Loucy (cell line): ENCODE measurements around the gene CNOT2.

Experiments
- H2AFZ ChIP-seq: fragments of 200-600 bp; sonication (generic); 2 replicates; pipeline ENCODE4 v1.6.0; 2016; ENCODE audit warnings: antibody characterized with exemption, mild to moderate bottlenecking, low read length, moderate library complexity
- H3F3A ChIP-seq: fragments of 200-600 bp; 2 replicates; pipeline ENCODE4 v1.6.0; 2016; ENCODE audit warnings: antibody characterized with exemption, low read depth, mild to moderate bottlenecking
- H3K27me3 ChIP-seq: fragments of 200-600 bp; sonication (generic); 2 replicates; pipeline ENCODE4 v1.6.1; 2014; ENCODE audit warnings: low read length, mild to moderate bottlenecking; ENCODE audit not compliant: insufficient read depth, poor library complexity, severe bottlenecking
- H3K36me3 ChIP-seq: fragments of 200-600 bp; sonication (generic); 2 replicates; pipeline ENCODE4 v1.6.1; 2016; ENCODE audit warnings: low read length; ENCODE audit not compliant: insufficient read depth
- H3K4me1 ChIP-seq: fragments of 200-600 bp; sonication (generic); 2 replicates; pipeline ENCODE4 v1.5.1; 2014; ENCODE audit warnings: low read length, mild to moderate bottlenecking; ENCODE audit not compliant: insufficient read depth, poor library complexity, severe bottlenecking
- H3K4me2 ChIP-seq: fragments of 200-600 bp; sonication (generic); 2 replicates; pipeline ENCODE4 v1.6.0; 2014; ENCODE audit warnings: antibody characterized with exemption, low read length, low read depth, mild to moderate bottlenecking; ENCODE audit not compliant: poor library complexity, severe bottlenecking
- H3K4me3 ChIP-seq: fragments of 200-600 bp; sonication (generic); 2 replicates; pipeline ENCODE4 v1.5.1; 2014; ENCODE audit warnings: low read length, mild to moderate bottlenecking, mixed read lengths; ENCODE audit not compliant: poor library complexity, severe bottlenecking
- H3K79me2 ChIP-seq: fragments of 200-600 bp; sonication (generic); 2 replicates; pipeline ENCODE4 v1.6.1; 2014; ENCODE audit warnings: low read length; ENCODE audit not compliant: insufficient read depth
- H3K9ac ChIP-seq: fragments of 200-600 bp; sonication (generic); 2 replicates; pipeline ENCODE4 v1.6.0; 2014; ENCODE audit warnings: mild to moderate bottlenecking, low read depth, low read length, moderate library complexity; ENCODE audit not compliant: poor library complexity, severe bottlenecking
- H3K9me2 ChIP-seq: fragments of 200-600 bp; sonication (generic); replicated peaks from 2 replicates; pipeline ENCODE4 v1.6.1; 2016; ENCODE audit warnings: low read depth, low read length, mixed read lengths
- H3K9me3 ChIP-seq: fragments of 200-600 bp; sonication (generic); 2 replicates; pipeline ENCODE4 v1.6.1; 2014; ENCODE audit warnings: mild to moderate bottlenecking, antibody characterized with exemption, low read length, low read depth; ENCODE audit not compliant: insufficient read depth
- H4K20me1 ChIP-seq: fragments of 200-600 bp; sonication (generic); 2 replicates; pipeline ENCODE4 v1.6.0; 2014; ENCODE audit warnings: antibody characterized with exemption, low read length, mild to moderate bottlenecking; ENCODE audit not compliant: insufficient read depth, poor library complexity, severe bottlenecking
- CTCF ChIP-seq: fragments of 200-600 bp; sonication (generic); conservative IDR thresholded peaks from 2 replicates; pipeline ENCODE4 v1.5.1; 2014; ENCODE audit warnings: mild to moderate bottlenecking, antibody characterized with exemption, low read length
- EZH2phosphoT487 ChIP-seq: fragments of 200-600 bp; IDR thresholded peaks from 2 replicates; pipeline ENCODE4 v1.6.1; 2018; ENCODE audit warnings: antibody characterized with exemption, mild to moderate bottlenecking, moderate library complexity, borderline replicate concordance

CNOT2 gene

GRCh38 chr12:70241845-70242244, 1.4 kb upstream of the CNOT2 start:
- Histone ChIP-seq H3K4me1 (peaks cover 52% of the 10 kb centered on the region), H3K79me2 (peaks cover 72% of the 10 kb centered on the region), H3K4me3 (peak overlapping the region; percentile 98), H3K36me3 (peaks cover 7% of the 10 kb centered on the region; the same call in 1 of the 2 replicates), H3K9me2 (no peaks in the 10 kb centered on the region), H3K9me3 (no peaks in the 10 kb centered on the region), H4K20me1 (peaks cover 49% of the 10 kb centered on the region), H2AFZ (no peak overlapping the region), H3K4me2 (peak overlapping the region; percentile 86), H3K9ac (peak overlapping the region; percentile 94), H3K27me3 (no peaks in the 10 kb centered on the region), H3F3A (no peaks in the 10 kb centered on the region)
- TF ChIP-seq EZH2phosphoT487 (no peak), CTCF (no peak)

- peaks cover 88% of the 10 kb centered on the region for H3K79me2 ChIP-seq
- peak overlapping the region; percentile 67; the same call in 1 of the 2 replicates for H2AFZ ChIP-seq
- H3K27me3 ChIP-seq: no peaks in the 10 kb centered on the region
- H3F3A ChIP-seq: no peaks in the 10 kb centered on the region
- peaks cover 69% of the 10 kb centered on the region for H3K4me1 ChIP-seq
- H3K36me3 ChIP-seq: peaks cover 7% of the 10 kb centered on the region; the same call in 1 of the 2 replicates
- peak overlapping the region; percentile 94 for H3K9ac ChIP-seq
- no peaks in the 10 kb centered on the region for H3K9me3 ChIP-seq
- TF ChIP-seq EZH2phosphoT487 (no peak), CTCF (no peak)
- H3K9me2 ChIP-seq: no peaks in the 10 kb centered on the region
- H3K4me3 ChIP-seq: peak overlapping the region; percentile 98
- peak overlapping the region; percentile 100 for H3K4me2 ChIP-seq
- H4K20me1 ChIP-seq: peaks cover 68% of the 10 kb centered on the region
Observed at GRCh38 chr12:70243510-70244371, 508 bp downstream of the CNOT2 start.

- Histone ChIP-seq H4K20me1 (peaks cover 74% of the 10 kb centered on the region), H3K79me2 (peaks cover 92% of the 10 kb centered on the region)
Observed at GRCh38 chr12:70244409-70244808, 1.2 kb downstream of the CNOT2 start.

More at GRCh38 chr12:70244409-70244808, 1.2 kb downstream of the CNOT2 start:
- Histone ChIP-seq H3K9me3 (no peaks in the 10 kb centered on the region), H3K4me3 (peak overlapping the region; percentile 98), H3K9me2 (no peaks in the 10 kb centered on the region), H3F3A (no peaks in the 10 kb centered on the region), H3K9ac (peak overlapping the region; percentile 94), H3K36me3 (peaks cover 7% of the 10 kb centered on the region; the same call in 1 of the 2 replicates), H3K4me2 (peak overlapping the region; percentile 100), H2AFZ (no peak overlapping the region), H3K27me3 (no peaks in the 10 kb centered on the region), H3K4me1 (peaks cover 73% of the 10 kb centered on the region)
- TF ChIP-seq CTCF (no peak), EZH2phosphoT487 (no peak)
